Smooth muscle cell (in vitro differentiated cells): Measurements from ENCODE around the gene INTS7. TPM values are rescaled to one million over a fixed set of nuclear protein-coding genes. Genes with fewer than 3 reads are reported as not detected.

Experiments
- DNase-seq: peaks from one replicate; lab custom pipeline; 2025; ENCODE audit not compliant: unreplicated experiment; lab: John Stamatoyannopoulos, UW
- H2AFZ ChIP-seq: fragments of 200-600 bp; sonication (generic); 2 replicates; pipeline ENCODE4 v1.6.0; 2016; ENCODE audit warnings: antibody characterized with exemption, low read depth, mild to moderate bottlenecking
- H3F3A ChIP-seq: fragments of 200-600 bp; sonication (generic); 2 replicates; pipeline ENCODE4 v1.6.0; 2017; ENCODE audit warnings: antibody characterized with exemption, low read depth
- H3K27ac ChIP-seq: fragments of 200-600 bp; sonication (generic); 2 replicates; pipeline ENCODE4 v1.5.1; 2016; ENCODE audit warnings: low read depth, mild to moderate bottlenecking
- H3K27me3 ChIP-seq: fragments of 200-600 bp; sonication (generic); 2 replicates; pipeline ENCODE4 v1.6.1; 2016; ENCODE audit warnings: low read depth, mild to moderate bottlenecking
- H3K36me3 ChIP-seq: fragments of 200-600 bp; sonication (generic); 2 replicates; pipeline ENCODE4 v1.5.1; 2016; ENCODE audit warnings: low read depth
- H3K4me1 ChIP-seq: fragments of 200-600 bp; sonication (generic); 2 replicates; pipeline ENCODE4 v1.5.1; 2016; ENCODE audit warnings: low read depth
- H3K4me2 ChIP-seq: fragments of 200-600 bp; sonication (generic); 2 replicates; pipeline ENCODE4 v1.6.0; 2016; ENCODE audit warnings: mild to moderate bottlenecking
- H3K4me3 ChIP-seq: fragments of 200-600 bp; sonication (generic); 2 replicates; pipeline ENCODE4 v1.5.1; 2016; ENCODE audit warnings: mild to moderate bottlenecking
- H3K79me2 ChIP-seq: fragments of 200-600 bp; sonication (generic); 2 replicates; pipeline ENCODE4 v1.6.0; 2016; ENCODE audit warnings: low read depth, mild to moderate bottlenecking
- H3K9ac ChIP-seq: fragments of 200-600 bp; sonication (generic); 2 replicates; pipeline ENCODE4 v1.6.0; 2016; ENCODE audit warnings: low read depth
- H3K9me3 ChIP-seq: fragments of 200-600 bp; sonication (generic); replicated peaks from 2 replicates; pipeline ENCODE4 v1.5.1; 2016; ENCODE audit warnings: low read depth
- H4K20me1 ChIP-seq: fragments of 200-600 bp; sonication (generic); 2 replicates; pipeline ENCODE4 v1.6.0; 2016; ENCODE audit warnings: low read depth
- CTCF ChIP-seq: fragments of 200-600 bp; sonication (generic); IDR thresholded peaks from 2 replicates; pipeline ENCODE4 v1.5.1; 2017; ENCODE audit warnings: borderline replicate concordance, mild to moderate bottlenecking, antibody characterized with exemption; ENCODE audit not compliant: insufficient read depth, poor library complexity, severe bottlenecking
- WGBS: methylation state at CpG from one replicate; pipeline ENCODE4 v1.1.7; 2016; ENCODE audit warnings: low lambda C conversion rate; 5-methylcytosine and 5-hydroxymethylcytosine counted together
- polyA plus RNA-seq: library from polyadenylated mRNA; unstranded; fragments of >200 nt; fragmentation: Nextera tagmentation; extraction: Ambion mirVana; gene quantifications from 2 replicates; pipeline ENCODE4 v1.2.1, GENCODE V29; 2016
- total RNA-seq: library from RNA; depleted of rRNA; stranded (reverse); fragments of >200 nt; gene quantifications from 2 replicates; pipeline ENCODE4 v1.2.3, GENCODE V29; 2014

Gene INTS7
- total and polyA plus RNA-seq, 2 experiments from 2014 or later = 5.9 to 9.5 TPM

GRCh38 chr1:211935448-211935970 is 99.8 kb downstream of the INTS7 start:
- no peak overlapping the region for H3K4me3 ChIP-seq
- H3K9me3 ChIP-seq = no peaks in the 10 kb centered on the region
- no peaks in the 10 kb centered on the region for H3K27me3 ChIP-seq
- WGBS = 79% methylated on average over 6 of the region's 6 CpGs
- H2AFZ ChIP-seq = no peak overlapping the region
- H3K79me2 ChIP-seq = no peaks in the 10 kb centered on the region
- TF ChIP-seq CTCF = no peak
- no peak overlapping the region for H3K9ac ChIP-seq
- no peaks in the 10 kb centered on the region for H3F3A ChIP-seq
- H4K20me1 ChIP-seq = no peaks in the 10 kb centered on the region
- no peaks in the 10 kb centered on the region for H3K36me3 ChIP-seq
- H3K27ac ChIP-seq = no peak overlapping the region
- H3K4me1 ChIP-seq = no peaks in the 10 kb centered on the region
- no peak for DNase-seq
- H3K4me2 ChIP-seq = no peak overlapping the region

GRCh38 chr1:211933946-211934714 is 101.2 kb downstream of the INTS7 start:
- WGBS = 88% methylated on average over 7 of the region's 7 CpGs
- H4K20me1 ChIP-seq = no peaks in the 10 kb centered on the region
- H3K9me3 ChIP-seq = no peaks in the 10 kb centered on the region
- no peaks in the 10 kb centered on the region for H3F3A ChIP-seq
- no peak overlapping the region for H3K27ac ChIP-seq
- H3K27me3 ChIP-seq = no peaks in the 10 kb centered on the region
- H3K79me2 ChIP-seq = no peaks in the 10 kb centered on the region
- no peaks in the 10 kb centered on the region for H3K4me1 ChIP-seq
- no peak for TF ChIP-seq CTCF
- no peak for DNase-seq
- no peak overlapping the region for H3K4me2 ChIP-seq
- no peak overlapping the region for H3K4me3 ChIP-seq
- H3K36me3 ChIP-seq = no peaks in the 10 kb centered on the region
- no peak overlapping the region for H3K9ac ChIP-seq
- no peak overlapping the region for H2AFZ ChIP-seq

- no peaks in the 10 kb centered on the region for H3K27me3 ChIP-seq
- H3K4me3 ChIP-seq = no peak overlapping the region
- H3K4me2 ChIP-seq = no peak overlapping the region
- no peak for DNase-seq
- H3F3A ChIP-seq = no peaks in the 10 kb centered on the region
- H3K9ac ChIP-seq = no peak overlapping the region
- no peaks in the 10 kb centered on the region for H3K79me2 ChIP-seq
- no peaks in the 10 kb centered on the region for H4K20me1 ChIP-seq
- H2AFZ ChIP-seq = no peak overlapping the region
- H3K9me3 ChIP-seq = no peaks in the 10 kb centered on the region
- no peaks in the 10 kb centered on the region for H3K4me1 ChIP-seq
- no peak for TF ChIP-seq CTCF
- no peak overlapping the region for H3K27ac ChIP-seq
- H3K36me3 ChIP-seq = no peaks in the 10 kb centered on the region
Measured at GRCh38 chr1:211932933-211933254, 102.5 kb downstream of the INTS7 start.
